Mesenchymal stem cell (in vitro differentiated cells and primary cell): Measurements from ENCODE around the gene SLF1.

Experiments used
- DNase-seq: peaks from one replicate; pipeline ENCODE4 v3.0.0-alpha.2; 2013
- H2AFZ ChIP-seq: one replicate; pipeline ENCODE4 v1.6.1; 2013; ENCODE audit warnings: low read depth, mild to moderate bottlenecking, control low read depth, inconsistent platforms, low read length, moderate library complexity
- H2AK5ac ChIP-seq: 2 replicates; pipeline ENCODE4 v1.6.1; 2013; ENCODE audit warnings: low read length, moderate library complexity, mild to moderate bottlenecking, inconsistent platforms; ENCODE audit not compliant: severe bottlenecking
- H2BK120ac ChIP-seq: one replicate; pipeline ENCODE4 v1.6.1; 2013; ENCODE audit warnings: low read depth, mild to moderate bottlenecking, inconsistent platforms, low read length, moderate library complexity
- H2BK12ac ChIP-seq, 2 experiments: one replicate each; pipeline ENCODE4 v1.6.1; 2013; ENCODE audit warnings: inconsistent platforms in 2 of 2, low read length in 2 of 2, mild to moderate bottlenecking in 2 of 2, moderate library complexity in 2 of 2, control low read depth in 1 of 2
- H2BK15ac ChIP-seq: one replicate; pipeline ENCODE4 v1.6.1; 2013; ENCODE audit warnings: mild to moderate bottlenecking, low read depth, inconsistent platforms; ENCODE audit not compliant: poor library complexity, severe bottlenecking
- H2BK5ac ChIP-seq: 2 replicates; pipeline ENCODE4 v1.6.1; 2013; ENCODE audit warnings: low read depth, mild to moderate bottlenecking, low read length, control low read depth, inconsistent platforms; ENCODE audit not compliant: poor library complexity, severe bottlenecking
- H3K14ac ChIP-seq, 2 experiments: one replicate each; pipeline ENCODE4 v1.6.1; 2013; ENCODE audit warnings: inconsistent platforms in 2 of 2, low read length in 2 of 2, control low read depth in 1 of 2, mild to moderate bottlenecking in 1 of 2, moderate library complexity in 1 of 2
- H3K18ac ChIP-seq, 2 experiments: one replicate each; pipeline ENCODE4 v1.6.1; 2013; ENCODE audit warnings: inconsistent platforms in 2 of 2, low read length in 2 of 2, control low read depth in 1 of 2, low read depth in 1 of 2, mild to moderate bottlenecking in 1 of 2
- H3K23ac ChIP-seq, 2 experiments: one replicate each; pipeline ENCODE4 v1.6.1; 2013; ENCODE audit warnings: inconsistent platforms in 2 of 2, low read length in 2 of 2, mild to moderate bottlenecking in 2 of 2, moderate library complexity in 2 of 2, control low read depth in 1 of 2
- H3K27ac ChIP-seq: 2 replicates; pipeline ENCODE4 v1.5.1; 2013; ENCODE audit warnings: mild to moderate bottlenecking, moderate library complexity, low read length, control low read depth, inconsistent platforms; ENCODE audit not compliant: poor library complexity, severe bottlenecking
- H3K27me3 ChIP-seq, 2 experiments: 2 replicates each; pipeline versions ENCODE4 v1.6.1 to v1.7.0; 2013; ENCODE audit warnings: low read length in 2 of 2, mild to moderate bottlenecking in 2 of 2, moderate library complexity in 2 of 2, control low read depth in 1 of 2, inconsistent platforms in 1 of 2; ENCODE audit not compliant: control insufficient read depth in 1 of 2, insufficient read depth in 1 of 2
- H3K36me3 ChIP-seq, 2 experiments: 2 replicates each; pipeline versions ENCODE4 v1.6.1 to v1.7.0; 2013; ENCODE audit warnings: low read length in 2 of 2, control low read depth in 1 of 2, inconsistent platforms in 1 of 2, low read depth in 1 of 2, mild to moderate bottlenecking in 1 of 2; ENCODE audit not compliant: insufficient read depth in 2 of 2, control insufficient read depth in 1 of 2
- H3K4ac ChIP-seq, 2 experiments: one replicate each; pipeline ENCODE4 v1.6.1; 2013; ENCODE audit warnings: inconsistent platforms in 2 of 2, low read length in 2 of 2, mild to moderate bottlenecking in 2 of 2, moderate library complexity in 2 of 2, control low read depth in 1 of 2, low read depth in 1 of 2
- H3K4me1 ChIP-seq: 2 replicates; pipeline ENCODE4 v1.6.1; 2013; ENCODE audit warnings: low read depth, low read length, control low read depth; ENCODE audit not compliant: control insufficient read depth, insufficient read depth
- H3K4me2 ChIP-seq: 2 replicates; pipeline ENCODE4 v1.6.1; 2013; ENCODE audit warnings: low read length, mild to moderate bottlenecking, inconsistent platforms; ENCODE audit not compliant: poor library complexity, severe bottlenecking
- H3K4me3 ChIP-seq, 2 experiments: 2 replicates each; pipeline versions ENCODE4 v1.5.1 to v1.7.0; 2013; ENCODE audit warnings: low read length in 2 of 2, mild to moderate bottlenecking in 2 of 2, control low read depth in 1 of 2, low read depth in 1 of 2; ENCODE audit not compliant: insufficient read depth in 1 of 2
- H3K79me1 ChIP-seq: replicated peaks from 2 replicates; pipeline ENCODE4 v1.6.1; 2013; ENCODE audit warnings: mild to moderate bottlenecking, control low read depth, low read length, inconsistent platforms; ENCODE audit not compliant: poor library complexity, severe bottlenecking
- H3K9ac ChIP-seq: 2 replicates; pipeline ENCODE4 v1.7.0; 2013; ENCODE audit warnings: mild to moderate bottlenecking, low read length, moderate library complexity
- H3K9me3 ChIP-seq: 2 replicates; pipeline ENCODE4 v1.7.0; 2013; ENCODE audit warnings: mild to moderate bottlenecking, low read length; ENCODE audit not compliant: control insufficient read depth
- H4K8ac ChIP-seq: one replicate; pipeline ENCODE4 v1.6.1; 2013; ENCODE audit warnings: inconsistent platforms, mild to moderate bottlenecking, low read length, moderate library complexity
- H4K91ac ChIP-seq: one replicate; pipeline ENCODE4 v1.6.1; 2013; ENCODE audit warnings: mild to moderate bottlenecking, low read length, inconsistent platforms
- WGBS: methylation state at CpG from one replicate; pipeline ENCODE4 v1.1.7; 2013; ENCODE audit warnings: mixed read lengths; 5-methylcytosine and 5-hydroxymethylcytosine counted together

Gene SLF1

GRCh38 chr5:94623011-94623410 is 4.5 kb downstream of the SLF1 start:
- Histone ChIP-seq H3K9me3 (no peaks in the 10 kb centered on the region), H2BK15ac (no peak overlapping the region), H3K18ac (no peak overlapping the region), H2BK5ac (no peak overlapping the region), H3K14ac (no peak overlapping the region), H3K4ac (no peak overlapping the region), H3K9ac (no peak overlapping the region), H3K4me3 (no peak overlapping the region), H4K91ac (no peak overlapping the region), H4K8ac (no peak overlapping the region), H3K79me1 (peaks cover 8% of the 10 kb centered on the region), H3K27me3 (no peaks in the 10 kb centered on the region), H3K36me3 (no peaks in the 10 kb centered on the region), H2AFZ (no peak overlapping the region), H2BK12ac (no peak overlapping the region), H3K4me1 (no peaks in the 10 kb centered on the region), H3K27ac (no peak overlapping the region), H3K23ac (no peak overlapping the region), H2BK120ac (no peak overlapping the region), H3K4me2 (no peak overlapping the region), H2AK5ac (no peak overlapping the region)
- no peak for DNase-seq

DNA sequence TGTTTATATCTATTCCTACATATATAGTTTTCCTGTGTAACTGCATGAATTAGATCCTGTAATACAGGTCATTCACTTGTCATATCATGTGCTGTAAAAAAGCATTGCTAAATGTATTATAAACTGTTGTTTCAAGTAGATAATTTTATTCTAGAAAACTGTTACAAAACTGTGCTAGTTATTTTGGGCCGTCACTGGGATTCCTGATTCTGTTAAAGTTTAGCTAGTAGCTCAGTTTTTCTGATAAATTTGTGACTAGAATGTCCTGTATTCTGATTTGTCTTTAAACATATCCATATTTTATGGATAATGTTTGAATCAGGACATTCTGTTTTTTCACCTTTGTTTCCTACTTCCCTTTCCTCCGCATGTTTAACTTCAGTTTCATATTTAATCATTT is 5.4 kb downstream of the SLF1 start:
- WGBS: no CpG with 5 or more reads among the region's 2 CpGs
- no peak overlapping the region for H2AFZ ChIP-seq

GRCh38 chr5:94627191-94627590 is 8.7 kb downstream of the SLF1 start:
- Histone ChIP-seq H3K4ac (no peak overlapping the region), H3K14ac (no peak overlapping the region), H3K9ac (no peak overlapping the region), H2BK15ac (no peak overlapping the region), H2AFZ (no peak overlapping the region), H3K23ac (no peak overlapping the region), H2BK12ac (no peak overlapping the region), H3K36me3 (peaks cover 0 to 17% of the 10 kb centered on the region in 2 experiments), H3K18ac (no peak overlapping the region), H3K79me1 (peaks cover 3% of the 10 kb centered on the region), H3K27ac (no peak overlapping the region), H2BK5ac (no peak overlapping the region), H3K4me1 (no peaks in the 10 kb centered on the region), H4K8ac (no peak overlapping the region), H3K4me2 (no peak overlapping the region), H3K27me3 (no peaks in the 10 kb centered on the region), H3K4me3 (no peak overlapping the region), H4K91ac (no peak overlapping the region), H2BK120ac (no peak overlapping the region), H2AK5ac (no peak overlapping the region), H3K9me3 (peaks cover 6% of the 10 kb centered on the region)
- WGBS: no CpG with 5 or more reads among the region's 1 CpG
- DNase-seq: peak; percentile 15

More for the DNA sequence above, 5.4 kb downstream of the SLF1 start:
- Histone ChIP-seq H3K4me2 (no peak overlapping the region), H3K23ac (no peak overlapping the region), H3K4ac (no peak overlapping the region), H2BK5ac (no peak overlapping the region), H4K91ac (no peak overlapping the region), H2BK15ac (no peak overlapping the region), H3K79me1 (peaks cover 6% of the 10 kb centered on the region), H3K27ac (no peak overlapping the region), H3K18ac (no peak overlapping the region), H3K14ac (no peak overlapping the region), H3K9ac (no peak overlapping the region), H2AK5ac (no peak overlapping the region), H3K4me3 (no peak overlapping the region), H3K36me3 (no peaks in the 10 kb centered on the region), H2BK120ac (no peak overlapping the region), H3K4me1 (no peaks in the 10 kb centered on the region), H3K27me3 (no peaks in the 10 kb centered on the region), H2BK12ac (no peak overlapping the region), H4K8ac (no peak overlapping the region), H3K9me3 (no peaks in the 10 kb centered on the region)
- DNase-seq: no peak

GRCh38 chr5:94632024-94632423 is 13.6 kb downstream of the SLF1 start:
- no peak overlapping the region for H3K4me3 ChIP-seq
- H3K79me1 ChIP-seq: peaks cover 3% of the 10 kb centered on the region
- no peak overlapping the region for H2AFZ ChIP-seq
- no peak overlapping the region for H2BK120ac ChIP-seq
- no peak overlapping the region for H2BK5ac ChIP-seq
- H3K9me3 ChIP-seq: peaks cover 15% of the 10 kb centered on the region
- no peak overlapping the region for H3K4me2 ChIP-seq
- H3K27ac ChIP-seq: no peak overlapping the region
- H4K8ac ChIP-seq: no peak overlapping the region
- H3K9ac ChIP-seq: no peak overlapping the region
- no peak overlapping the region for H3K4ac ChIP-seq
- no peaks in the 10 kb centered on the region for H3K27me3 ChIP-seq
- no peak overlapping the region for H2BK12ac ChIP-seq
- no peaks in the 10 kb centered on the region for H3K4me1 ChIP-seq
- H2BK15ac ChIP-seq: no peak overlapping the region
- no peak overlapping the region for H3K14ac ChIP-seq
- H4K91ac ChIP-seq: no peak overlapping the region
- H3K18ac ChIP-seq: no peak overlapping the region
- 100% methylated on average over 1 of the region's 2 CpGs for WGBS
- H3K23ac ChIP-seq: no peak overlapping the region
- no peak for DNase-seq
- H3K36me3 ChIP-seq: peaks cover 0 to 17% of the 10 kb centered on the region in 2 experiments
- no peak overlapping the region for H2AK5ac ChIP-seq
